Pancreas (tissue), 10 donors: ENCODE data around the gene STARD8. TPM values are rescaled to one million over a fixed set of nuclear protein-coding genes. Genes with fewer than 3 reads are reported as not detected.

Experiments used
- ATAC-seq, 4 donors: fragments of 200-7000 bp; cut with Tn5 transposase; one replicate each; pipeline versions ENCODE4 v1.8.0 to v1.9.1; 2020; ENCODE audit warnings: mild to moderate bottlenecking in 4 of 4, moderate library complexity in 4 of 4
- DNase-seq, 6 donors: peaks; one replicate each; pipeline ENCODE4 v3.0.0-alpha.2; 2020
- FAIRE-seq: peaks from 2 replicates; lab custom pipeline; 2012; peaks lifted over from hg19 to GRCh38; lab: Jason Lieb, UNC
- H3K27ac ChIP-seq, 4 donors: fragments of 200-600 bp; sonication (generic); 1 replicate in 3 of 4; 2 replicates in 1 of 4; pipeline versions ENCODE4 v1.5.0 to v1.8.0; 2020
- H3K27me3 ChIP-seq, 4 donors: fragments of 200-600 bp; one replicate each; pipeline ENCODE4 v1.8.0; 2021
- H3K36me3 ChIP-seq, 3 donors: fragments of 200-600 bp; sonication (generic) in 1 of 3; one replicate each; pipeline versions ENCODE4 v1.5.0 to v1.8.0; 2020 to 2021
- H3K4me1 ChIP-seq, 3 donors: fragments of 200-600 bp; one replicate each; pipeline ENCODE4 v1.8.0; 2021
- H3K4me3 ChIP-seq, 4 donors: fragments of 200-600 bp; sonication (generic) in 2 of 4; one replicate each; pipeline versions ENCODE4 v1.5.0 to v1.8.0; 2020 to 2021
- H3K9me3 ChIP-seq, 4 donors: fragments of 200-600 bp; one replicate each; pipeline ENCODE4 v1.8.0; 2021
- CTCF ChIP-seq, 4 donors: fragments of 200-600 bp; sonication (generic) in 3 of 4; IDR thresholded peaks; one replicate each; pipeline versions ENCODE4 v1.5.0 to v1.8.0; 2021; ENCODE audit warnings: antibody characterized with exemption in 4 of 4
- WGBS, 2 donors: extraction: QIAGEN DNeasy Blood & Tissue Kit; methylation state at CpG; one replicate each; pipeline ENCODE4 v1.1.7; 2013; 5-methylcytosine and 5-hydroxymethylcytosine counted together
- intact Hi-C, 3 donors: fragments of 100-400 bp; cut with DNase I; formaldehyde crosslinking; loops; one replicate each; pipeline versions ENCODE4 v1.11.1 to v1.14.2; 2022
- polyA plus RNA-seq, 2 donors: library from polyadenylated mRNA; stranded (reverse); fragments of 200-250 nt; gene quantifications; one replicate each; pipeline ENCODE4 v1.2.3, GENCODE V29; 2013
- total RNA-seq, 6 donors: library from RNA; stranded (reverse); fragmentation: NEBNext Ultra II Directional in 4 of 6; extraction: Animal tissue kit (Norgen Biotek cat#: 25700) in 4 of 6; gene quantifications; one replicate each; pipeline versions ENCODE4 v1.2.1 to v1.2.4, GENCODE V29; 2021 to 2023
- donor health status: healthy with polysubstance abuse.
- donor health status: DM: no; HTN: no; CAD: no; lungs with moderate emphysema.
- donor health status: DM: no; HTN: no; CAD: no.
- donor health status: control.
- donor health status: control.
- donor health status: Bipolar disorder and iron deficiency.
- donor health status: DM: yes; HTN: yes; CAD: no.
- donor health status: DM: no; HTN: no; CAD: no.
- donor health status: DM: no; HTN: no; CAD: no.
- donor health status: DM: yes; HTN: yes; CAD: no.

Gene STARD8
- total and polyA plus RNA-seq, 8 donors: 2.3 to 3.7 (median 2.9) TPM

GRCh38 chrX:68665502-68665901 lies 18.0 kb downstream of the STARD8 start:
- Histone ChIP-seq H3K27me3 (peaks cover 0 to 5% (median 0%) of the 10 kb centered on the region in 4 donors), H3K36me3 (no peaks in the 10 kb centered on the region), H3K9me3 (no peaks in the 10 kb centered on the region), H3K27ac (no peak overlapping the region), H3K4me1 (no peaks in the 10 kb centered on the region), H3K4me3 (no peak overlapping the region)
- WGBS, 2 donors: 47 to 56% methylated on average over 9 of the region's 9 CpGs
- intact Hi-C loops: no loop called here
- DNase-seq (no peak), ATAC-seq (peak in 2 of 4 donors; percentile 53 to 60), FAIRE-seq (no peak)
- TF ChIP-seq CTCF (IDR thresholded peaks at IDR 0.05): no peak

DNA sequence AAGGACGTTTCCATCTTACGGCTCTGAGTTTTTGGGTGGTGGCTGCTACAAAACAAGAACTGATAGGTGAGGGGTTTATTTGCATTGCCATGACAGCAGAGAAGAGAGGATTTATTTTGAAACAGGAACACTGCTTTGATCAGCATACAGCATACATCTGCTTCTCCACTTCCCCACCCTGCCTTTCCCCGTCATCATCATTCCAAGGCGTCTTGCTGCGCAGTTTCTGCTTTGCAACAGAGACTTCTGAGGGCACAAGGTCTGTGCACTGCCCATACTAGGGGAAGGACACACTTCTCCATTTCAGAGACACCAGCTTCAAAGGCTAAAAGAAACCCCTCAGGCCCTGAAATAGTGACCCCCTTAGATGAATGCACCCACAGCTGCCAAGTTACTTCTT lies 19.1 kb downstream of the STARD8 start:
- intact Hi-C loops: no loop called here
- 86 to 89% methylated on average over 5 of the region's 5 CpGs for WGBS, 2 donors
- Histone ChIP-seq H3K9me3 (no peaks in the 10 kb centered on the region), H3K27me3 (peaks cover 0 to 5% (median 0%) of the 10 kb centered on the region in 4 donors), H3K4me3 (no peak overlapping the region), H3K36me3 (no peaks in the 10 kb centered on the region), H3K4me1 (no peaks in the 10 kb centered on the region), H3K27ac (no peak overlapping the region)
- DNase-seq (peak in 1 of 6 donors; percentile 22), FAIRE-seq (no peak), ATAC-seq (peak in 2 of 4 donors; percentile 51 to 76)
- TF ChIP-seq CTCF (IDR thresholded peaks at IDR 0.05): no peak

- Histone ChIP-seq H3K9me3 (no peaks in the 10 kb centered on the region), H3K4me1 (no peaks in the 10 kb centered on the region), H3K27me3 (peaks cover 0 to 5% (median 0%) of the 10 kb centered on the region in 4 donors), H3K36me3 (no peaks in the 10 kb centered on the region), H3K27ac (no peak overlapping the region), H3K4me3 (no peak overlapping the region)
- FAIRE-seq (no peak), ATAC-seq (no peak), DNase-seq (no peak)
- TF ChIP-seq CTCF (IDR thresholded peaks at IDR 0.05): no peak
- 64 to 69% methylated on average over 10 of the region's 10 CpGs for WGBS, 2 donors
- intact Hi-C loops: no loop called here
These were observed 21.8 kb downstream of the STARD8 start for GRCh38 chrX:68669094-68669860.

DNA sequence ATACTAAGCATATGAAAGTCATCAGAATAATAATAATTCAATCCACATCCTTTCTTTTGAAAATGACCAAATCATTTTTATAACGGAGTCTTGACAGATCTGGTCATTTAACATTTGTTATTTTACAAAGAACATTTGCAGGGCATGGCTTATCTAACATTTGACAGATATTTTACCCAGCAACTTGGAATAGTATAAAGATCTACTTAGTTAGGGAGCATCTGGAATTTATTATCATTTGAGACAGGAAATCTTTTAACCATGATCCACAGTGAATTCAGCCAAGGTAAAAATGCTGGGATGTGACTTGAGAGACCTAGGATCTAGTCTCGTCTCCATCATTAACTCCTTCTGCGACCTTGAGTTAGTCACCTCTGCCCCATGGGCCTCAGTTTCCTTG lies 22.4 kb downstream of the STARD8 start:
- no peak for DNase-seq
- peaks cover 0 to 5% (median 0%) of the 10 kb centered on the region in 4 donors for H3K27me3 ChIP-seq
- ATAC-seq: no peak
- no peaks in the 10 kb centered on the region for H3K4me1 ChIP-seq
- intact Hi-C loops: no loop called here
- no peaks in the 10 kb centered on the region for H3K9me3 ChIP-seq
- no peak overlapping the region for H3K4me3 ChIP-seq
- no peak overlapping the region for H3K27ac ChIP-seq
- FAIRE-seq: no peak
- WGBS, 2 donors: 71 to 86% methylated on average over 3 of the region's 3 CpGs
- TF ChIP-seq CTCF (IDR thresholded peaks at IDR 0.05): no peak
- H3K36me3 ChIP-seq: no peaks in the 10 kb centered on the region

DNA sequence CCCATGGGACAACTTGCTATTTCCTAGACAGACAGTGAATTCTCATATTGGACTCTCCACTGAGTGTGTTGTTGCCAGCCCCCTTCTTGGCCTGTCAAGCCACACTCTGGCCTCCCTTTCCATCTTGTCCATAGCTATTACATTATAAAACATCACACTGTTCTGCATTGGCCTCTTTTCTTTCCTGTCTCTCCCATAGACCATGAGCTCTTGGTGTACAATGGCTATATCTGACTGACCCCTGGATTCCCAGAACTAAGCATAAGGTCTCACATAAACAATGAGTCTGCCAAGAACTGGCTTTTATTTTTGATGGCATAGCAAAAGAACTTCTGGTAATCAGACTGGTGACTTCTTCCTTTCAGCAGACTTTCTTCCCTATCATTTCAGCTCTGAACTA lies 23.8 kb downstream of the STARD8 start:
- no peaks in the 10 kb centered on the region for H3K4me1 ChIP-seq
- no peak for TF ChIP-seq CTCF (IDR thresholded peaks at IDR 0.05)
- no peaks in the 10 kb centered on the region for H3K36me3 ChIP-seq
- intact Hi-C loops: no loop called here
- no peak overlapping the region for H3K27ac ChIP-seq
- no peaks in the 10 kb centered on the region for H3K9me3 ChIP-seq
- FAIRE-seq: no peak
- no peak overlapping the region for H3K4me3 ChIP-seq
- DNase-seq: no peak
- peaks cover 0 to 5% (median 0%) of the 10 kb centered on the region in 4 donors for H3K27me3 ChIP-seq
- ATAC-seq: no peak
